ENCODE results near the gene SLC2A4.
A peak's percentile ranks its signal among the peaks of the same experiment; 100 is the strongest.

SLC2A4 gene

GRCh38 chr17:7263801-7264078, 17.8 kb upstream of the SLC2A4 start:
- peak overlapping the region; percentile 100 for H3K4me3 ChIP-seq (ENCODE audit: low read depth, low read length)

GRCh38 chr17:7266784-7267183, 14.7 kb upstream of the SLC2A4 start:
- H3K4me3 ChIP-seq (ENCODE audit: low read depth, low read length), result no peak overlapping the region

GRCh38 chr17:7279448-7279847, 2.1 kb upstream of the SLC2A4 start:
- no peak overlapping the region for H3K4me3 ChIP-seq (ENCODE audit: low read depth, low read length)

- peak overlapping the region; percentile 30 for H3K4me3 ChIP-seq (ENCODE audit: low read depth, low read length)
Measured at GRCh38 chr17:7280519-7281073, 922 bp upstream of the SLC2A4 start.

GRCh38 chr17:7281953-7282751, 634 bp downstream of the SLC2A4 start:
- peak overlapping the region; percentile 63 for H3K4me3 ChIP-seq (ENCODE audit: low read depth, low read length)

- no peak overlapping the region for H3K4me3 ChIP-seq (ENCODE audit: low read depth, low read length)
Measured at GRCh38 chr17:7282752-7283321, 1.3 kb downstream of the SLC2A4 start.

GRCh38 chr17:7283471-7284216, 2.1 kb downstream of the SLC2A4 start:
- H3K4me3 ChIP-seq (ENCODE audit: low read depth, low read length), result no peak overlapping the region

GRCh38 chr17:7284911-7285310, 3.4 kb downstream of the SLC2A4 start:
- H3K4me3 ChIP-seq (ENCODE audit: low read depth, low read length), result no peak overlapping the region

GRCh38 chr17:7285679-7286078, 4.2 kb downstream of the SLC2A4 start:
- H3K4me3 ChIP-seq (ENCODE audit: low read depth, low read length), result no peak overlapping the region

GRCh38 chr17:7289256-7290032, 7.9 kb downstream of the SLC2A4 start:
- H3K4me3 ChIP-seq (ENCODE audit: low read depth, low read length), result no peak overlapping the region

- no peak overlapping the region for H3K4me3 ChIP-seq (ENCODE audit: low read depth, low read length)
Measured at GRCh38 chr17:7290166-7290565, 8.6 kb downstream of the SLC2A4 start.

GRCh38 chr17:7290685-7291084, 9.2 kb downstream of the SLC2A4 start:
- no peak overlapping the region for H3K4me3 ChIP-seq (ENCODE audit: low read depth, low read length)

GRCh38 chr17:7292194-7292593, 10.7 kb downstream of the SLC2A4 start:
- no peak overlapping the region for H3K4me3 ChIP-seq (ENCODE audit: low read depth, low read length)

GRCh38 chr17:7292729-7293128, 11.2 kb downstream of the SLC2A4 start:
- H3K4me3 ChIP-seq (ENCODE audit: low read depth, low read length), result no peak overlapping the region

GRCh38 chr17:7293159-7293558, 11.6 kb downstream of the SLC2A4 start:
- no peak overlapping the region for H3K4me3 ChIP-seq (ENCODE audit: low read depth, low read length)

- H3K4me3 ChIP-seq (ENCODE audit: low read depth, low read length), result peak overlapping the region; percentile 17
Measured at GRCh38 chr17:7293816-7294613, 12.5 kb downstream of the SLC2A4 start.

GRCh38 chr17:7294614-7295153, 13.2 kb downstream of the SLC2A4 start, which contains the start of gene YBX2:
Gene YBX2, minus strand, starts transcription at chr17:7294639. Its CDS starts 139 bp downstream, at chr17:7294500.
- peak within 1 kb of the TSS; percentile 29 for H3K4me3 ChIP-seq (ENCODE audit: low read depth, low read length)

- peak overlapping the region; percentile 29 for H3K4me3 ChIP-seq (ENCODE audit: low read depth, low read length)
Measured at GRCh38 chr17:7295230-7296180, 14.0 kb downstream of the SLC2A4 start.

All from iPS-11a (cell line).